Measurements from ENCODE around the gene SNX9. TPM values are rescaled to one million over a fixed set of nuclear protein-coding genes. Genes with fewer than 3 reads are reported as not detected.
"Not testable (repeated sequence)": the region's sequence is repeated elsewhere in the genome, so short reads cannot be mapped to it uniquely, and the experiment has no call there.

Gene SNX9
- total RNA-seq, 1 experiment from 2014 or later: 32.8 TPM

DNA sequence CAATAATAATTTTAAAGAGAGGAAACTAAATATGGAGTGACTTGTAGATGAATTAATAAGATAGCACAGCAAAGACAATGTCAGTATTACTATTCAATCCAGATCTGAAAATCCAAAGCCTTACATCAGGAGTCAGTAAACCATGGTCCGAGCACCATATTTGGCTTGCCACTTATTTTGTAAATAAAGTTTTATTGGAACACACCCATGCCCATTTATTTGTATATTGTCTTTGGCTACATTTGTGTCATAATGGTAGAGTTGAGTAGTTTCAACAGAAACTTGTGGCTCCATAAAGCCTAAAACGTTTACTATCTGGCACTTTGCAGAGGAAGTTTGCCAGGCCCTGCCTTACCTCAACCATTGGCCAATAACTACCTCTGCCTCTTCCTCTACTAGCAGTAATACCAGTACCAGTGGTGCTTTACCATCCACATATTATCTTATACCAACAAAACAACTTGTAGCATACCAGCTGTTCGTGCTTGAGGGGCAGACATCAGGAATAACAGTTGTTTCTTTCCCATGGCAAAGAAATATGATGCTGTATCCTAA is 106.8 kb downstream of the SNX9 start:
- Histone ChIP-seq H3K4me1 (replicated peaks) (no peaks in the 10 kb centered on the region), H3K27ac (no peak overlapping the region), H3K27me3 (replicated peaks) (no peaks in the 10 kb centered on the region), H3K9me3 (replicated peaks) (no peaks in the 10 kb centered on the region), H3K4me3 (no peak overlapping the region), H3K36me3 (peaks cover 45% of the 10 kb centered on the region)
- DNase-seq (ENCODE audit: low read depth in 1 of 2, low spot score in 2 of 2): no peak

DNA sequence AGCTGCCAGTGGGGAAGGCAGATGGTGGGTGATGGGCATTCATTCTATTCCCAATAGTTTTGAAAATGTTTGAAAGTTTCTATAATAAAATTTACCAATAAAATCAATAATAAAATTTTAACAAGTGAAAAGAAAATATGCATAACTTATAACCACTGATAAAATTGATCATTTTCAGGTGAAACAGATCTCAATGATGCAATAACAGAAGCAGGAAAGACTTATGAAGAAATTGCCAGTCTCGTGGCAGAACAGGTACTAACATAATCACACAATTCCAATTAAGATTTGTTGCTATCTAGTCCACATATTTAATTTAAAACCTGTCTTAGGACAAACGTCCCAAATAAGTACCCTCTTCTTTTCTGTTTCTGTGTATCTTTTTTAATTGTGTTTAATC is 112.7 kb downstream of the SNX9 start:
- H3K4me3 ChIP-seq: no peak overlapping the region
- H3K27ac ChIP-seq: no peak overlapping the region
- peaks cover 47% of the 10 kb centered on the region for H3K36me3 ChIP-seq
- no peaks in the 10 kb centered on the region for H3K27me3 ChIP-seq (replicated peaks)
- H3K9me3 ChIP-seq (replicated peaks): no peaks in the 10 kb centered on the region
- DNase-seq (ENCODE audit: low read depth in 1 of 2, low spot score in 2 of 2): no peak
- H3K4me1 ChIP-seq (replicated peaks): no peaks in the 10 kb centered on the region

DNA sequence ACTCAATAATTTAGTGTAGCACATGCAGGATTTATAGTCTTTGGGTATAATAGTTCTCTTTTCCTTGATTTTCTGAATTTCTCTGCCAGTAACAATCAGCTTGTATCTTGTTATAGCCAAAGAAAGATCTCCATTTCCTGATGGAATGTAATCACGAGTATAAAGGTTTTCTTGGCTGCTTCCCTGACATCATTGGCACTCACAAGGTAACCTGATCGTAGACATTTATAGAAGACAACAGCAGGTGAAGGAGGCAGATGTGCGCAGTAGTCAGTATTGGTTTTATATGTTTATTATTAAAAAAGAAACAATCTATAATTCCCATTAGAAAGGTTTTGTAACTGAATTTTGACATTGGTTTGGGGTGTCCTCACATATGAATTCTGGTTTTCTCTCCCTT is 114.3 kb downstream of the SNX9 start:
- Histone ChIP-seq H3K27ac (no peak overlapping the region), H3K4me3 (no peak overlapping the region), H3K36me3 (peaks cover 41% of the 10 kb centered on the region), H3K27me3 (replicated peaks) (no peaks in the 10 kb centered on the region), H3K9me3 (replicated peaks) (no peaks in the 10 kb centered on the region), H3K4me1 (replicated peaks) (no peaks in the 10 kb centered on the region)
- DNase-seq (ENCODE audit: low read depth in 1 of 2, low spot score in 2 of 2): no peak

DNA sequence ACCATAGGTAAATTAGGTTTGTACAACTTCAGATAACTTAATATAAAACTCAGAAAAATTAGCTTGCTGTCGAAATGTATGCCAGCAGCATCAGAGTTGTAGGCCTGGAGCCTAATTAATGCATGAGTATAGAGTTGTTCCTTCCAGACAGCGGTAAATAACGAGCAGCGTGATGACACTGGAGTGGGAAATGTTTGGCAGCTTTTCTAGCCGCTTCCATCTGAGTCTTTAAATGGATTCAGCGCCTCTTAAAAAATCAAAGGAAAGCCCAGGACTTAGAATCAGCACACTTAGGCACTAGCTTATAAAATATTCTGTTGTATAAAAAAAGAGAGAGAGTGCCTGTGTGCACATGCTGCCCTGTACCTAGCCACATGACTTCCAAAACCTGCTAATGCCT is 114.9 kb downstream of the SNX9 start:
- peaks cover 39% of the 10 kb centered on the region for H3K36me3 ChIP-seq
- H3K4me1 ChIP-seq (replicated peaks): no peaks in the 10 kb centered on the region
- no peak overlapping the region for H3K4me3 ChIP-seq
- no peak overlapping the region for H3K27ac ChIP-seq
- DNase-seq (ENCODE audit: low read depth in 1 of 2, low spot score in 2 of 2): no peak
- H3K9me3 ChIP-seq (replicated peaks): no peaks in the 10 kb centered on the region
- no peaks in the 10 kb centered on the region for H3K27me3 ChIP-seq (replicated peaks)

DNA sequence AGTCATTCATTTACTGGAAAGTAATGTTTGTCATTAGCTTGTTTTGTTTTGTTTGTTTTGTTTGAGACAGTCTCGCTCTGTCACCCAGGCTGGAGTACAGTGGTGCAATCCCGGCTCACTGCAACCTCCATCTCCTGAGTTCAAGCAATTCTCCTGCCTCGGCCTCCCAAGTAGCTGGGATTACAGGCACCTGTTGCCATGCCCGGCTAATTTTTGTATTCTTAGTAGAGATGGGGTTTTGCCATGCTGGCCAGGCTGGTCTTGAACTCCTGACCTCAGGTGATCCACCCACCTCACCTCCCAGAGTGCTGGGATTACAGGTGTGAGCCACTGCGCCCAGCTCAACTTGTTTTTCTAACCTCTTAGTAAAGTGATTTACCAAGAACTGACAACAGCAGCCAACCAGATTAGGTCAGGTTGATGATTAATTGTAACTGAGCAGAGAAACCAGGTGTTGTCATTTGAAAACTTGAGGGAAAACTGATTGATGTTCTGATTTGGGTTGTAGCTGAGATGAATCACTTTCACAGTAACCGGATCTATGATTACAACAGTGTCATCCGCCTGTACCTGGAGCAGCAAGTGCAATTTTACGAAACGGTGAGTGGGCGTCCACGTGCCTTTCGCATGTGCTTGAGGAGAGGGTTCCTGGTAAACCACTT is 117.5 kb downstream of the SNX9 start:
- not testable (repeated sequence) for H3K4me1 ChIP-seq (replicated peaks); H3K27ac ChIP-seq; H3K4me3 ChIP-seq; H3K27me3 ChIP-seq (replicated peaks); DNase-seq (ENCODE audit: low read depth in 1 of 2, low spot score in 2 of 2); H3K9me3 ChIP-seq (replicated peaks)
- peaks cover 40% of the 10 kb centered on the region for H3K36me3 ChIP-seq

DNA sequence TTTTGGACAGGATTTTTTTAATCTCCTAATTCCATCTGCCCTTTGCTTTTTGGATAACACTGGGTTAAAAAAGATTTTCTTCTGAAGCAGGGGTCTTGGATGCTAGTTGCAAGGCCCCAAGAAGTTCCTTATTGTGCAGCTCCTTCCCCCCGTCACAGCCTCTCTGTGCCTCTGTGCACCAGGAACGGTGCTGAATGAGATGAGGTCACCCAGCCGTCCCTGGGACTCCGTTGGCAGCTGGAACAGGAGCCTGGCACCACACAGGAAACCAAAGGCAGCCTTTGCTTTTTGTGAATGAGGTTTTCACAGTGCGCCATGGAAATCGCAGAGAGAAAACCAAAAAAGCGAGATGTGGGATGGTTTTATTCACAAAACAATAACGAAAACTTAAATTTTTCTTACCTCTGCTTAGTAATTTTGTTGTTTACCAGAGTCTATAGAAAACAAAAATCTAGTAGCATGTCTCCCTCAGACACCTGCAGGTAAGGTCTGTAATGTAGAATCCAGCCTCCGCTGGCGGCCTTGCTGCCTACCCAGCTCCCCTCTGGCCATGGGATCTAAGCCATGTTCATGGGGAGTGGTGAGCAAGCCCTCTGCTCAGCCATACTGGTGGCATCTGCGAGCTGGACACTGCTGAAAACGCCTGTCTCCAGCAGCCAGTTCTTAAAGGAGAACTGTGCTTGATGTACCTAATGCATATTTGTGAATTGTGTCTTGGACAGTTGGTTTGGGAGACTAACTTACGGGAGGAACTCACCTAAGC is 118.2 kb downstream of the SNX9 start:
- peaks cover 37% of the 10 kb centered on the region for H3K36me3 ChIP-seq

DNA sequence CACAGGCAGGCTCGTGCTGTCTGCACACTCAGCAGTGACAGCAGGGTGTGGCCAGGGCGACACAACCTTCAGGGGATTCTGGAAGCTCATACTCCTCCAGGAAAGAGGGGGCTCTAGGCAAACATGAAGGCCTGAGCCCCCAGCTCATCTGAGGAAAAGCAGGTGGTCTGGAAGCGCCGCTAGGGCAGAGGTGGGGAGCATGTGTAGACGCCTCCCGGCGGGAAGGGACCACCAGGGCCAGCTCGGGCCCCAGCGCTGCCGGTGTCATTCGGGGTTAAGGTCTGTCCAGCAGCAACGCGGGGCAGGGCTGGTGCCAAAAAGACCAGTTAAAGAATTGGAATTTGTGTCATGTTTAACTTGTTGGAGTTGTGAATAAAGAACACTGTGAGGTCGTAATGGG is 119.3 kb downstream of the SNX9 start:
- Histone ChIP-seq H3K4me1 (replicated peaks) (peaks cover 5% of the 10 kb centered on the region; the same call in 1 of the 2 replicates), H3K27ac (no peak overlapping the region), H3K27me3 (replicated peaks) (no peaks in the 10 kb centered on the region), H3K9me3 (replicated peaks) (no peaks in the 10 kb centered on the region), H3K4me3 (no peak overlapping the region), H3K36me3 (peaks cover 35% of the 10 kb centered on the region)
- DNase-seq (ENCODE audit: low read depth in 1 of 2, low spot score in 2 of 2): no peak

More for the DNA sequence above, 118.2 kb downstream of the SNX9 start:
- H3K27ac ChIP-seq: no peak overlapping the region
- no peak for DNase-seq (ENCODE audit: low read depth in 1 of 2, low spot score in 2 of 2)
- no peak overlapping the region for H3K4me3 ChIP-seq
- H3K4me1 ChIP-seq (replicated peaks): peaks cover 5% of the 10 kb centered on the region; the same call in 1 of the 2 replicates
- H3K27me3 ChIP-seq (replicated peaks): no peaks in the 10 kb centered on the region
- no peaks in the 10 kb centered on the region for H3K9me3 ChIP-seq (replicated peaks)

DNA sequence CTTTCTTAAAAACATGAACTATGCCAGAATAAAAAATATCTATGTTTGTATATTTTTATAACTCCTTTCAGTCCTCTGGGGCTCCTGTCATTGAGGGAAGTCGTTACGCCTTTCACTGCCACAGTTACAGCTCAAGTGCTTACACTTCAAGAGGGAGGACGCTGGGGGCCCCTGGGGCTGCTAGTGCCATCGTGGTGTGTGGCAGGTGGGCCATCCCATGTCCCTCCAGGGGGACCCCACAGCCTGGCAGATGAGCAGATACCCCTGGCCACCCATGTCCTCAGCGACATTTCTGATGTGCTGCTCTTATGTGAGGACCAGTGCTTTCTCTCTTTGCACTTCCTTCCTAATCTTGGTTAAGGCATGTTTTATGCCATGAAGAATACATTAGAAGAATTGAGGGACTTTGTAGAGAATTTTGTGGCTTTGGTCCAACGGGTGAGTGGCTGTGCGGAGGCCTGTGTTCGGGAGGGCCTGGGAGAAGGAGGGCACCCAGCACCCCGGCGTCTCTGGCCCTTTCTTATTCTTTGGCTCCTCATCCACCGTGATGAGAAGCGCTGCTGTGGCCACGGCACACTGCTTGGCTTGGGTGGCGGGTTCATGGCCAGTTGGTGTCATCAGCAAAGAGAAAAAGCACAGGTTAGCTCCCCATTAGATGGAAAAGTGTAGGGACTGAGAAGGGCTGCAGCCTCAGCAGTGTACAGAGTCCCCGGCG is 120.4 kb downstream of the SNX9 start:
- Histone ChIP-seq H3K9me3 (replicated peaks) (no peaks in the 10 kb centered on the region), H3K36me3 (peaks cover 26% of the 10 kb centered on the region)

DNA sequence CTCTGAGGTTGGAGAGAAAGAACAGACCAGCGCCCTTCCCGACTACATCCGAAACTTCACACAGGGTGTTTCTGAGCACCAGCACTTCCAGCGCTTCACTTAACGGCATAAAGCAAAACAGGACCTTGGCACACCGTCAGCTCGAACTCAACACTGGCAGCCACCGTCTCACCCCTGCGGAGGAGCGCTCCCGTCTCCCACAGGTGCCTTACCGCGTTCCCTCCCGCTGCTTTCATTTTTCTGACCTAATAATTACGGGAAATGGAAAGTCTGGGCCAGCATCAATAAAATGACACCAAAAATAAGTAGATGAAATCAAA is 120.9 kb downstream of the SNX9 start:
- Histone ChIP-seq H3K9me3 (replicated peaks) (no peaks in the 10 kb centered on the region), H3K27ac (no peak overlapping the region), H3K4me3 (no peak overlapping the region), H3K27me3 (replicated peaks) (no peaks in the 10 kb centered on the region), H3K36me3 (peaks cover 25% of the 10 kb centered on the region), H3K4me1 (replicated peaks) (peaks cover 5% of the 10 kb centered on the region; the same call in 1 of the 2 replicates)
- no peak for DNase-seq (ENCODE audit: low read depth in 1 of 2, low spot score in 2 of 2)

More for the DNA sequence above, 120.4 kb downstream of the SNX9 start:
- no peak overlapping the region for H3K27ac ChIP-seq
- peaks cover 5% of the 10 kb centered on the region; the same call in 1 of the 2 replicates for H3K4me1 ChIP-seq (replicated peaks)
- no peak for DNase-seq (ENCODE audit: low read depth in 1 of 2, low spot score in 2 of 2)
- H3K4me3 ChIP-seq: no peak overlapping the region
- no peaks in the 10 kb centered on the region for H3K27me3 ChIP-seq (replicated peaks)

DNA sequence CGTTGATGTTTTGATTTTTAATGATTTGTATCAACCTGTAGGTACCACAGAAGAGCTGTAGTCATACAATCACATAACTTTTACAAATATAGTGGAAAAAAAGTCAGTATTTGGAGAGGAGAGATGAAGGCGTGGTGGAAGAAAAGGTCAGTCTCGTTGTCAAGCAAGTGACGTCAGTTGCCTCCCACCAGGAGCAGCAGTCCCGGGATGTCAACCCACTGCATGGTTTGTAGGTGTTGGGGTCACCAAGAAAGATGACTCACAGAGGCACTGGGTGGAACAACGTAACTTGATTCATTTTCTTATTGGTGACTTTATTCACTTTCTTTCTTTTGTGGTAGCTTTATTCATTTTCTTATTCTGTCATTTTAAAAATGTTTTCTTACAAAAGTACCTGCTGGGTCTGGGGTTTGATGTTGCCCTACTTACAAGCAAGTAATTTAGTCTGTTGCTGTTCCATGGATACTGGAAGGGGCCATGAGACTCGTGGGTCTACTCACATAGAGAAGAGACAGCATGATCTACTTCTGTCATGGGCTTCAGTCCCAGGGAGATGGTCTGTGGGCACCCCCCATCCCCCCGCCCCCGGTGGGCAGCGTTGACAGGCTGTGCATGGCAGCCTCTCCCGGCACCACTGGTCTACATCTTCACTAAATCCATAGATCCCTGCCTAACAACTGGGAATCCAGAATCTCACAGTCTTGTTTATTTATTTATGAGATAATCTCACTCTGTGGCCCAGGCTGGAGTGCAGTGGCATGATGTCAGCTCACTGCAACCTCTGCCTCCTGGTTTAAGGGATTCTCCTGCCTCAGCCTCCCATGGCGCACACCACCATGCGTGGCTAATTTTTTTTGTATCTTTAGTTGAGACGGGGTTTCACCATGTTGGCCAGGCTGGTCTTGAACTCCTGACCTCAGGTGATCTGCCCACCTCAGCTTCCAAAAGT is 122.2 kb downstream of the SNX9 start:
- peak in 1 of 2 experiments; percentile 19 for DNase-seq (ENCODE audit: low read depth in 1 of 2, low spot score in 2 of 2)

DNA sequence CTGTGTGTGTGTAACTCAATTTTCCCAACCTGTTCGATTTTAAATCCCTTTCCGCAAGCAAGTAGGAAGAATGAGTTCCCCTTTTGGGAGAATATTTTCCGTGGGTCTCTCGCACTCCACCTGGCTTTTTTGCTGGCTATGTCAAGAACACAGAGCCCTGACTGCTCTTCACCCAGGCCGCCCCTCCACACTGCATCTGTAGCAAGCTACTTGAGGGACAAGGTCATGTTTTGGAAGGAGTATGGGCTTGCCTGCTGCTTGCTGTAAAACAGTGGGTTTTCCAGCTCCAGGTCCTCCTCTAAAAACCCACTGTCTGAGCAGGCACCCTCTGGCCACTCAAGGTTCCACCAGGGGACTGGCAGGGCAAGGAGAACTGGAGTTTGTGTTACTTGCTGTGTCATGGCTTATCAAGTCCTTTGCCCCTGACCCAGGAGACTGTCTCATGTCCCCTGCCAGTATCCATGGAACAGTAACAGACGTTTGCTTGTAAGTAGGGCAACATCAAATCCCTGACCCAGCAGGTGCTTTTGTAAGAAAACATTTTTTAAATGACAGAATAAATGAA is 123.1 kb downstream of the SNX9 start:
- Histone ChIP-seq H3K27me3 (replicated peaks) (no peaks in the 10 kb centered on the region), H3K36me3 (peaks cover 19% of the 10 kb centered on the region), H3K27ac (no peak overlapping the region), H3K9me3 (replicated peaks) (no peaks in the 10 kb centered on the region), H3K4me1 (replicated peaks) (peaks cover 5% of the 10 kb centered on the region; the same call in 1 of the 2 replicates), H3K4me3 (no peak overlapping the region)
- DNase-seq (ENCODE audit: low read depth in 1 of 2, low spot score in 2 of 2): no peak

More for the DNA sequence above, 122.2 kb downstream of the SNX9 start:
- H3K27ac ChIP-seq: no peak overlapping the region
- H3K36me3 ChIP-seq: peaks cover 23% of the 10 kb centered on the region
- no peaks in the 10 kb centered on the region for H3K27me3 ChIP-seq (replicated peaks)
- no peaks in the 10 kb centered on the region for H3K9me3 ChIP-seq (replicated peaks)
- no peak overlapping the region for H3K4me3 ChIP-seq
- H3K4me1 ChIP-seq (replicated peaks): peaks cover 5% of the 10 kb centered on the region; the same call in 1 of the 2 replicates

DNA sequence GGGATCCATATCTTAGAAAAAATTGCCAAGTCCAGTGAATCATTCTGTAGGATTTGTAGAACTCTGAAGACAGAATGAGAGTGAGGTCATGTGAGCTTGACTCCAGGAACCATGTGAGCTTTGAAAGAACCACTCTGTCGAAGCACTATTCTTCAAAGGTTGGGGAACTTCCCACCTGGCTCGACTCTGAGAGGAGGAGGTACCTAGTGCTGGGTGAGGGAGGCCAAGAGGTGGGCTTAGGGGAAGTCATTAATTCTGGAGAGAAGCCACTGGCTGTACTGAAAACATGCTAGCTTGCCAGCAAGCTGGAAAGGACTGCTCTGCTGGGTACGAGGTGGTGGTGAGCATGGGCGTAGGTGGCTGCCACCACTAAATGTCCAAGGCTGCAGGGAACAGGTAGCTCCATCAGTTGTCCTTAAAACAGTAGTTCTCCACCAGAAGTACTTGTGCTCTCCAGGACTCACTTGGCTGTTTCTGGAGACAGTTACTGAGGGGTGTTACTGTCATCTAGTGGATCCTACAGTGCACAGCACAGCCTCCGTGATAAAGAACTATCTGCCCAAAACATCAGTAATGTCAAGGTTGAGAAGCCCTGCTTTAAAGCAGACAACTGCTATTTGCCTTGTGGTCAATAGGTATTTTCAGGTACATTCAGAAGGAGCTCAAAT is 124.0 kb downstream of the SNX9 start:
- Histone ChIP-seq H3K27me3 (replicated peaks) (no peaks in the 10 kb centered on the region), H3K9me3 (replicated peaks) (no peaks in the 10 kb centered on the region), H3K36me3 (peaks cover 16% of the 10 kb centered on the region), H3K27ac (no peak overlapping the region), H3K4me3 (no peak overlapping the region), H3K4me1 (replicated peaks) (peaks cover 5% of the 10 kb centered on the region; the same call in 1 of the 2 replicates)
- no peak for DNase-seq (ENCODE audit: low read depth in 1 of 2, low spot score in 2 of 2)
